ENCODE results near the gene FLRT2. TPM values are rescaled to one million over a fixed set of nuclear protein-coding genes. Genes with fewer than 3 reads are reported as not detected.

The FLRT2 gene
- polyA plus RNA-seq, 1 donor (not counting 4 experiments of a cell fraction or from before 2014, with no cell fraction given): 69.2 TPM

DNA sequence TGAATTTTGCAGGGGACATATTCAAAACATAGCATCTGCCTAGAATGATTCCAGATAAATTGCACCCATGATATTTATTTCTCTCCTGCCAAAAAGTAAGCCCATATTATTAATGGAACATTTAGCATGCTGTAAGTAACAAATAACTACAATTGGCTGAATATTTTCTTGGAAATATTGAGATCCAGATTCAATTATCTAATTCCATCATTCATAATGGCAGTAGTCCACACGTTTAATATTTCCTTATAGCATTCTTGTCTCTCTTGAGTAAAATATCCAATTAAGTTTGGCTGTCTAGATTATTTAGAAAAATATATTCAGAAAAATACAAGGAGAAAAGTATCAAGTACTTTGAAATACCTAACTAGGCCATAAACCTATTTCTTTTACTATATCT lies 157.5 kb downstream of the FLRT2 start:
- dilution Hi-C loops (cut with MboI; ENCODE audit: extremely low pct_ligation_motif_present, low sequenced_read_pairs): no loop called here
- Histone ChIP-seq H3K4me3 (ENCODE audit: control insufficient read depth in 2 of 3, extremely low read depth in 1 of 3, insufficient read depth in 2 of 3, low read depth in 1 of 3, low read length in 3 of 3) (no peak overlapping the region), H3K4me2 (ENCODE audit: control insufficient read depth, extremely low read depth, insufficient read depth, low read depth, low read length) (no peak overlapping the region), H3K36me3 (ENCODE audit: control insufficient read depth in 2 of 2, extremely low read depth in 1 of 2, insufficient read depth in 2 of 2, low read length in 2 of 2) (no peaks in the 10 kb centered on the region), H3K27ac (ENCODE audit: control insufficient read depth, insufficient read depth, low read length) (no peak overlapping the region), H2AFZ (ENCODE audit: control insufficient read depth, low read length) (no peak overlapping the region), H3K9ac (ENCODE audit: control insufficient read depth, extremely low read depth, insufficient read depth, low read length) (no peak overlapping the region), H3K9me1 (ENCODE audit: control insufficient read depth, extremely low read depth, insufficient read depth, low read length) (no peaks in the 10 kb centered on the region), H3K79me2 (ENCODE audit: control insufficient read depth, insufficient read depth, low read length) (no peaks in the 10 kb centered on the region), H4K20me1 (ENCODE audit: control insufficient read depth, extremely low read depth, insufficient read depth, low read length) (no peaks in the 10 kb centered on the region), H3K9me3 (ENCODE audit: control insufficient read depth, low read depth, low read length) (no peaks in the 10 kb centered on the region), H3K4me1 (ENCODE audit: control insufficient read depth, extremely low read depth, insufficient read depth, low read length) (no peaks in the 10 kb centered on the region), H3K27me3 (ENCODE audit: control insufficient read depth, extremely low read depth, insufficient read depth, low read length) (no peaks in the 10 kb centered on the region)
- FAIRE-seq: no peak
- TF ChIP-seq EZH2 (IDR thresholded peaks at IDR 0.05; ENCODE audit: low read length) (no peak), CTCF (optimal IDR thresholded peaks at IDR 0.05 in 1 of 3, IDR thresholded peaks at IDR 0.05 in 1 of 3, conservative IDR thresholded peaks at IDR 0.05 in 1 of 3; ENCODE audit: extremely low read depth in 1 of 3, insufficient read depth in 2 of 3, low read length in 3 of 3) (no peak)
- no peak for DNase-seq (ENCODE audit: low read depth, low spot score)

DNA sequence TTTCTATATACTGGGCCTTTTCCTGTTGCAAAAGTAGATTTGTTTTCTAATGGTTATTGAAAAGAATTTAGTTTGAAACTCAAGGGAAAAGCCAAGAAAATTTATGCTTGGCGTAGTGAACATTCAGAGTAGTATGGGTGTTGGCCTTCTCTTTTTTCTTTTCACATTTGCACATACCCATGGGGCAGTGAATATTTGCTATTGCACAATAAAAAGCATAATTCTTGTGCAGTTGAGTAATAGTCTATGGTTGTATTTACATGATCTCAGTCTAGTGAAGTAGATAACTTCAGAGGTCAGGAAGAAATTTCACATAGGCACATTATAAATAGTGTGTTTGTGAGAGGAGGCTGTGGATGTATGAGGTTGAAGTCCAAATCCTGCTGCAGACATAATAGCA lies 158.1 kb downstream of the FLRT2 start:
- no peaks in the 10 kb centered on the region for H3K79me2 ChIP-seq (ENCODE audit: control insufficient read depth, insufficient read depth, low read length)
- TF ChIP-seq CTCF (optimal IDR thresholded peaks at IDR 0.05 in 1 of 3, IDR thresholded peaks at IDR 0.05 in 1 of 3, conservative IDR thresholded peaks at IDR 0.05 in 1 of 3; ENCODE audit: extremely low read depth in 1 of 3, insufficient read depth in 2 of 3, low read length in 3 of 3): no peak
- no peak for TF ChIP-seq EZH2 (IDR thresholded peaks at IDR 0.05; ENCODE audit: low read length)
- H3K4me2 ChIP-seq (ENCODE audit: control insufficient read depth, extremely low read depth, insufficient read depth, low read depth, low read length): no peak overlapping the region
- H3K36me3 ChIP-seq (ENCODE audit: control insufficient read depth in 2 of 2, extremely low read depth in 1 of 2, insufficient read depth in 2 of 2, low read length in 2 of 2): no peaks in the 10 kb centered on the region
- no peaks in the 10 kb centered on the region for H3K9me3 ChIP-seq (ENCODE audit: control insufficient read depth, low read depth, low read length)
- H3K4me1 ChIP-seq (ENCODE audit: control insufficient read depth, extremely low read depth, insufficient read depth, low read length): no peaks in the 10 kb centered on the region
- no peaks in the 10 kb centered on the region for H3K27me3 ChIP-seq (ENCODE audit: control insufficient read depth, extremely low read depth, insufficient read depth, low read length)
- H3K9ac ChIP-seq (ENCODE audit: control insufficient read depth, extremely low read depth, insufficient read depth, low read length): no peak overlapping the region
- dilution Hi-C loops (cut with MboI; ENCODE audit: extremely low pct_ligation_motif_present, low sequenced_read_pairs): no loop called here
- DNase-seq (ENCODE audit: low read depth, low spot score) (no peak), FAIRE-seq (no peak)
- H3K4me3 ChIP-seq (ENCODE audit: control insufficient read depth in 2 of 3, extremely low read depth in 1 of 3, insufficient read depth in 2 of 3, low read depth in 1 of 3, low read length in 3 of 3): no peak overlapping the region
- H2AFZ ChIP-seq (ENCODE audit: control insufficient read depth, low read length): no peak overlapping the region
- no peak overlapping the region for H3K27ac ChIP-seq (ENCODE audit: control insufficient read depth, insufficient read depth, low read length)
- no peaks in the 10 kb centered on the region for H4K20me1 ChIP-seq (ENCODE audit: control insufficient read depth, extremely low read depth, insufficient read depth, low read length)
- H3K9me1 ChIP-seq (ENCODE audit: control insufficient read depth, extremely low read depth, insufficient read depth, low read length): no peaks in the 10 kb centered on the region
